GM23338 (cell line): ENCODE data around the gene UBTD1. TPM values are rescaled to one million over a fixed set of nuclear protein-coding genes. Genes with fewer than 3 reads are reported as not detected.

ENCODE experiments used
- ATAC-seq: fragments of 200-7000 bp; cut with Tn5 transposase; 3 replicates; pipeline ENCODE4 v1.9.1; 2020
- DNase-seq: peaks from one replicate; pipeline ENCODE4 v3.0.0-alpha.2; 2015; ENCODE audit warnings: low spot score
- H2AFZ ChIP-seq: fragments of 200-600 bp; sonication (generic); 2 replicates; pipeline ENCODE4 v1.8.0; 2016; ENCODE audit warnings: antibody characterized with exemption, mild to moderate bottlenecking, moderate library complexity
- H3F3A ChIP-seq: fragments of 200-600 bp; sonication (generic); replicated peaks from 2 replicates; pipeline ENCODE4 v1.8.0; 2017; ENCODE audit warnings: antibody characterized with exemption, mixed run types, low read depth
- H3K27ac ChIP-seq: fragments of 200-600 bp; sonication (generic); 2 replicates; pipeline ENCODE4 v1.6.1; 2016; ENCODE audit warnings: low read depth
- H3K27me3 ChIP-seq: fragments of 200-600 bp; sonication (generic); 2 replicates; pipeline ENCODE4 v1.8.0; 2016; ENCODE audit warnings: mild to moderate bottlenecking, mixed run types, moderate library complexity; ENCODE audit not compliant: insufficient read depth
- H3K36me3 ChIP-seq: fragments of 200-600 bp; sonication (generic); 2 replicates; pipeline ENCODE4 v1.8.0; 2016; ENCODE audit warnings: mild to moderate bottlenecking; ENCODE audit not compliant: insufficient read depth
- H3K4me1 ChIP-seq: fragments of 200-600 bp; sonication (generic); 2 replicates; pipeline ENCODE4 v1.8.0; 2016; ENCODE audit warnings: mild to moderate bottlenecking, moderate library complexity; ENCODE audit not compliant: insufficient read depth
- H3K4me2 ChIP-seq: fragments of 200-600 bp; sonication (generic); 2 replicates; pipeline ENCODE4 v1.7.1; 2017; ENCODE audit warnings: mixed run types
- H3K4me3 ChIP-seq: fragments of 200-600 bp; sonication (generic); 2 replicates; pipeline ENCODE4 v1.6.1; 2016; ENCODE audit warnings: mixed run types
- H3K79me2 ChIP-seq: fragments of 200-600 bp; sonication (generic); replicated peaks from 2 replicates; pipeline ENCODE4 v1.8.0; 2017; ENCODE audit warnings: mild to moderate bottlenecking; ENCODE audit not compliant: insufficient read depth
- H3K9me2 ChIP-seq: fragments of 200-600 bp; sonication (generic); 2 replicates; pipeline ENCODE4 v1.8.0; 2017; ENCODE audit not compliant: insufficient read depth
- H4K20me1 ChIP-seq: fragments of 200-600 bp; sonication (generic); replicated peaks from 2 replicates; pipeline ENCODE4 v1.8.0; 2017; ENCODE audit warnings: mild to moderate bottlenecking; ENCODE audit not compliant: insufficient read depth
- H3K27ac Mint-ChIP-seq: 2 replicates; pipeline ENCODE4 v1.8.0; 2020; ENCODE audit warnings: inconsistent platforms, mild to moderate bottlenecking, moderate library complexity, mixed read lengths
- H3K27me3 Mint-ChIP-seq: 3 replicates; pipeline ENCODE4 v1.8.0; 2022; ENCODE audit warnings: low read depth, mild to moderate bottlenecking, moderate library complexity, mixed read lengths, inconsistent platforms; ENCODE audit not compliant: insufficient read depth, poor library complexity
- H3K36me3 Mint-ChIP-seq: 3 replicates; pipeline ENCODE4 v1.8.0; 2021; ENCODE audit warnings: low read depth, mild to moderate bottlenecking, inconsistent platforms, moderate library complexity, mixed read lengths
- H3K4me1 Mint-ChIP-seq: 3 replicates; pipeline ENCODE4 v1.8.0; 2020; ENCODE audit warnings: mild to moderate bottlenecking, inconsistent platforms, mixed read lengths
- H3K4me3 Mint-ChIP-seq: 3 replicates; pipeline ENCODE4 v1.8.0; 2021; ENCODE audit warnings: moderate library complexity, mild to moderate bottlenecking, inconsistent platforms, mixed read lengths
- H3K9me3 Mint-ChIP-seq: 3 replicates; pipeline ENCODE4 v1.8.0; 2020; ENCODE audit warnings: moderate library complexity, mild to moderate bottlenecking, inconsistent platforms, mixed read lengths
- CREB1 ChIP-seq: fragments of 250-450 bp; sonication (Bioruptor Pico); IDR thresholded peaks from 2 replicates; pipeline ENCODE4 v1.5.0; 2020; ENCODE audit warnings: low read depth, mild to moderate bottlenecking, moderate library complexity
- EZH2 ChIP-seq: fragments of 200-600 bp; sonication (generic); IDR thresholded peaks from one replicate; pipeline ENCODE4 v1.8.0; 2017; ENCODE audit warnings: antibody characterized with exemption, mild to moderate bottlenecking, low read depth; ENCODE audit not compliant: unreplicated experiment
- NANOG ChIP-seq: IDR thresholded peaks from 2 replicates; pipeline ENCODE4 v1.6.1; 2016; ENCODE audit warnings: antibody characterized with exemption, borderline replicate concordance
- STAT1 ChIP-seq: IDR thresholded peaks from one replicate; pipeline ENCODE4 v1.6.1; 2016; ENCODE audit warnings: antibody characterized with exemption; ENCODE audit not compliant: unreplicated experiment
- ZNF114 ChIP-seq: fragments of 250-450 bp; sonication (Bioruptor Pico); IDR thresholded peaks from 2 replicates; pipeline ENCODE4 v1.5.0; 2020; ENCODE audit warnings: mild to moderate bottlenecking, moderate library complexity
- ZNF331 ChIP-seq: fragments of 250-450 bp; sonication (Bioruptor Pico); IDR thresholded peaks from 2 replicates; pipeline ENCODE4 v1.5.0; 2020; ENCODE audit warnings: low read depth, mild to moderate bottlenecking, moderate library complexity
- polyA plus RNA-seq: library from polyadenylated mRNA; unstranded; fragments of >200 nt; fragmentation: Nextera tagmentation; extraction: Ambion mirVana; gene quantifications from 2 replicates; pipeline ENCODE4 v1.2.1, GENCODE V29; 2016
- total RNA-seq: library from RNA; depleted of rRNA; stranded (reverse); fragments of >200 nt; shearing (Covaris generic); gene quantifications from 2 replicates; pipeline ENCODE4 v1.2.3, GENCODE V29; 2014
- TF ChIP-seq, protein P1 (sequence below): fragments of 250-450 bp; sonication (Bioruptor Pico); IDR thresholded peaks from 2 replicates; pipeline ENCODE4 v1.5.0; 2020; ENCODE audit warnings: mild to moderate bottlenecking, moderate library complexity
- TF ChIP-seq, protein P2 (sequence below): IDR thresholded peaks from one replicate; pipeline ENCODE4 v1.6.1; 2018; ENCODE audit warnings: antibody characterized with exemption; ENCODE audit not compliant: unreplicated experiment
- TF ChIP-seq, protein P3 (sequence below), 2 experiments: fragments of 200-600 bp in 1 of 2; sonication (generic) in 1 of 2; conservative IDR thresholded peaks; 2 replicates each; pipeline versions ENCODE4 v1.5.1 to v1.6.1; 2016 to 2017; ENCODE audit warnings: antibody characterized with exemption in 2 of 2, low read depth in 2 of 2, mild to moderate bottlenecking in 2 of 2, moderate library complexity in 1 of 2

Gene UBTD1
- total and polyA plus RNA-seq, 2 experiments from 2014 or later: 17.3 to 29.0 TPM

DNA sequence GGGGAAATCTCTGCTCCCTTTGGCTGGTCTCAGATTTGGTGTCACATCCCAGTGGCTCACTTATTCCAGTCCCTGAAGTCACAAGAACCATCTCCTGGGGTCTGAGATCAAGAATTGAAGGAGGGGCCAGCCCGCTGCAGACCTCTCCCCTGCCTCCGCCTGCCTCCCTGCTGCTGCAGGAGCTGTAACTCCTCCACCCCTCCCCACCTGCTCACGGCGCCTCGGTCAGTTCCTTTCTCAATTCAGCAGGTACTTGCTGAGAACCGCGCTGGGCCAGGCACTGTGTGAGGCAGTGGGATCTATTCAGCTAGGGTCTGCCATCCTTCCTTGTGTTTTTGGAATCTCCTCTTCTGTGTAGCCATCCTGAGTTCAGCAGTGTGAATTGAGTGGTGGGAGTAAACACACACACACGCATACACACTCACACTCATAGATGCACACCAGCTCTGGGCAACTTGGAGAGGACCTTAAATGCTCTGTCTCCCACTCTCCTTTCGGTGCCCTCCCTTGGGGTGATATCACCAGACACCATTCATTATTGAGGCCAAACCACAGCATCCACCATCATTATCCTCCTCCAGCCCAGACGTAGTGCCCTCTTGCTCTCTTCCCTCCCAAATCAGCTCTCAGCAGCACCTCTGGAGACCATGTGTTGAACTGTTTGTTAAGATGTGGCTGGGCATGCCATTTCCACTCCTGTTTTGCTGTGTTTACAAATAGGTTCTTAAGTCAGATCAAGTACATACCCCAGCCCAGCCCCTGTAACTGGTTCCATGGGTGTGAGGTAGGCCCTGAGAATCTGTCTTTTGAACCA, 51.8 kb downstream of the UBTD1 start:
- Histone ChIP-seq H4K20me1 (no peaks in the 10 kb centered on the region), H3K4me2 (peak overlapping the region; percentile 70), H3K36me3 (no peaks in the 10 kb centered on the region), H3F3A (0 out of 2 replicates have a peak, but pooled peaks cover 6% of the 10 kb centered on the region), H3K27ac (peak overlapping the region; percentile 87), H3K4me3 (no peak overlapping the region), H3K9me2 (no peaks in the 10 kb centered on the region), H3K4me1 (peaks cover 24% of the 10 kb centered on the region), H2AFZ (no peak overlapping the region), H3K79me2 (peaks cover 2% of the 10 kb centered on the region), H3K27me3 (no peaks in the 10 kb centered on the region)
- Mint-ChIP-seq H3K4me1 (peaks cover 30% of the 10 kb centered on the region), H3K27ac (peak overlapping the region; percentile 14), H3K27me3 (peaks cover 8% of the 10 kb centered on the region), H3K9me3 (peaks cover 11% of the 10 kb centered on the region), H3K36me3 (peaks cover 7% of the 10 kb centered on the region; the same call in 2 of the 3 replicates), H3K4me3 (peak overlapping the region; percentile 10; the same call in 1 of the 3 replicates)
- peak; percentile 67 for DNase-seq
- peak; percentile 64 for ATAC-seq
- no peak for TF ChIP-seq ZNF331 (CRISPR knock-in tag)
- TF ChIP-seq ZNF114: no peak
- TF ChIP-seq CREB1 (CRISPR knock-in tag): no peak
- TF ChIP-seq, protein P1, sequence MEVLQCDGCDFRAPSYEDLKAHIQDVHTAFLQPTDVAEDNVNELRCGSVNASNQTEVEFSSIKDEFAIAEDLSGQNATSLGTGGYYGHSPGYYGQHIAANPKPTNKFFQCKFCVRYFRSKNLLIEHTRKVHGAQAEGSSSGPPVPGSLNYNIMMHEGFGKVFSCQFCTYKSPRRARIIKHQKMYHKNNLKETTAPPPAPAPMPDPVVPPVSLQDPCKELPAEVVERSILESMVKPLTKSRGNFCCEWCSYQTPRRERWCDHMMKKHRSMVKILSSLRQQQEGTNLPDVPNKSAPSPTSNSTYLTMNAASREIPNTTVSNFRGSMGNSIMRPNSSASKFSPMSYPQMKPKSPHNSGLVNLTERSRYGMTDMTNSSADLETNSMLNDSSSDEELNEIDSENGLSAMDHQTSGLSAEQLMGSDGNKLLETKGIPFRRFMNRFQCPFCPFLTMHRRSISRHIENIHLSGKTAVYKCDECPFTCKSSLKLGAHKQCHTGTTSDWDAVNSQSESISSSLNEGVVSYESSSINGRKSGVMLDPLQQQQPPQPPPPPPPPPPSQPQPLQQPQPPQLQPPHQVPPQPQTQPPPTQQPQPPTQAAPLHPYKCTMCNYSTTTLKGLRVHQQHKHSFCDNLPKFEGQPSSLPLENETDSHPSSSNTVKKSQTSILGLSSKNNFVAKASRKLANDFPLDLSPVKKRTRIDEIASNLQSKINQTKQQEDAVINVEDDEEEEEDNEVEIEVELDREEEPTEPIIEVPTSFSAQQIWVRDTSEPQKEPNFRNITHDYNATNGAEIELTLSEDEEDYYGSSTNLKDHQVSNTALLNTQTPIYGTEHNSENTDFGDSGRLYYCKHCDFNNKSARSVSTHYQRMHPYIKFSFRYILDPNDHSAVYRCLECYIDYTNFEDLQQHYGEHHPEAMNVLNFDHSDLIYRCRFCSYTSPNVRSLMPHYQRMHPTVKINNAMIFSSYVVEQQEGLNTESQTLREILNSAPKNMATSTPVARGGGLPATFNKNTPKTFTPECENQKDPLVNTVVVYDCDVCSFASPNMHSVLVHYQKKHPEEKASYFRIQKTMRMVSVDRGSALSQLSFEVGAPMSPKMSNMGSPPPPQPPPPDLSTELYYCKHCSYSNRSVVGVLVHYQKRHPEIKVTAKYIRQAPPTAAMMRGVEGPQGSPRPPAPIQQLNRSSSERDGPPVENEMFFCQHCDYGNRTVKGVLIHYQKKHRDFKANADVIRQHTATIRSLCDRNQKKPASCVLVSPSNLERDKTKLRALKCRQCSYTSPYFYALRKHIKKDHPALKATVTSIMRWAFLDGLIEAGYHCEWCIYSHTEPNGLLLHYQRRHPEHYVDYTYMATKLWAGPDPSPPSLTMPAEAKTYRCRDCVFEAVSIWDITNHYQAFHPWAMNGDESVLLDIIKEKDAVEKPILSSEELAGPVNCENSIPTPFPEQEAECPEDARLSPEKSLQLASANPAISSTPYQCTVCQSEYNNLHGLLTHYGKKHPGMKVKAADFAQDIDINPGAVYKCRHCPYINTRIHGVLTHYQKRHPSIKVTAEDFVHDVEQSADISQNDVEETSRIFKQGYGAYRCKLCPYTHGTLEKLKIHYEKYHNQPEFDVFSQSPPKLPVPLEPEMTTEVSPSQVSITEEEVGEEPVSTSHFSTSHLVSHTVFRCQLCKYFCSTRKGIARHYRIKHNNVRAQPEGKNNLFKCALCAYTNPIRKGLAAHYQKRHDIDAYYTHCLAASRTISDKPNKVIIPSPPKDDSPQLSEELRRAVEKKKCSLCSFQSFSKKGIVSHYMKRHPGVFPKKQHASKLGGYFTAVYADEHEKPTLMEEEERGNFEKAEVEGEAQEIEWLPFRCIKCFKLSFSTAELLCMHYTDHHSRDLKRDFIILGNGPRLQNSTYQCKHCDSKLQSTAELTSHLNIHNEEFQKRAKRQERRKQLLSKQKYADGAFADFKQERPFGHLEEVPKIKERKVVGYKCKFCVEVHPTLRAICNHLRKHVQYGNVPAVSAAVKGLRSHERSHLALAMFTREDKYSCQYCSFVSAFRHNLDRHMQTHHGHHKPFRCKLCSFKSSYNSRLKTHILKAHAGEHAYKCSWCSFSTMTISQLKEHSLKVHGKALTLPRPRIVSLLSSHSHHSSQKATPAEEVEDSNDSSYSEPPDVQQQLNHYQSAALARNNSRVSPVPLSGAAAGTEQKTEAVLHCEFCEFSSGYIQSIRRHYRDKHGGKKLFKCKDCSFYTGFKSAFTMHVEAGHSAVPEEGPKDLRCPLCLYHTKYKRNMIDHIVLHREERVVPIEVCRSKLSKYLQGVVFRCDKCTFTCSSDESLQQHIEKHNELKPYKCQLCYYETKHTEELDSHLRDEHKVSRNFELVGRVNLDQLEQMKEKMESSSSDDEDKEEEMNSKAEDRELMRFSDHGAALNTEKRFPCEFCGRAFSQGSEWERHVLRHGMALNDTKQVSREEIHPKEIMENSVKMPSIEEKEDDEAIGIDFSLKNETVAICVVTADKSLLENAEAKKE: no peak
- TF ChIP-seq, protein P2, sequence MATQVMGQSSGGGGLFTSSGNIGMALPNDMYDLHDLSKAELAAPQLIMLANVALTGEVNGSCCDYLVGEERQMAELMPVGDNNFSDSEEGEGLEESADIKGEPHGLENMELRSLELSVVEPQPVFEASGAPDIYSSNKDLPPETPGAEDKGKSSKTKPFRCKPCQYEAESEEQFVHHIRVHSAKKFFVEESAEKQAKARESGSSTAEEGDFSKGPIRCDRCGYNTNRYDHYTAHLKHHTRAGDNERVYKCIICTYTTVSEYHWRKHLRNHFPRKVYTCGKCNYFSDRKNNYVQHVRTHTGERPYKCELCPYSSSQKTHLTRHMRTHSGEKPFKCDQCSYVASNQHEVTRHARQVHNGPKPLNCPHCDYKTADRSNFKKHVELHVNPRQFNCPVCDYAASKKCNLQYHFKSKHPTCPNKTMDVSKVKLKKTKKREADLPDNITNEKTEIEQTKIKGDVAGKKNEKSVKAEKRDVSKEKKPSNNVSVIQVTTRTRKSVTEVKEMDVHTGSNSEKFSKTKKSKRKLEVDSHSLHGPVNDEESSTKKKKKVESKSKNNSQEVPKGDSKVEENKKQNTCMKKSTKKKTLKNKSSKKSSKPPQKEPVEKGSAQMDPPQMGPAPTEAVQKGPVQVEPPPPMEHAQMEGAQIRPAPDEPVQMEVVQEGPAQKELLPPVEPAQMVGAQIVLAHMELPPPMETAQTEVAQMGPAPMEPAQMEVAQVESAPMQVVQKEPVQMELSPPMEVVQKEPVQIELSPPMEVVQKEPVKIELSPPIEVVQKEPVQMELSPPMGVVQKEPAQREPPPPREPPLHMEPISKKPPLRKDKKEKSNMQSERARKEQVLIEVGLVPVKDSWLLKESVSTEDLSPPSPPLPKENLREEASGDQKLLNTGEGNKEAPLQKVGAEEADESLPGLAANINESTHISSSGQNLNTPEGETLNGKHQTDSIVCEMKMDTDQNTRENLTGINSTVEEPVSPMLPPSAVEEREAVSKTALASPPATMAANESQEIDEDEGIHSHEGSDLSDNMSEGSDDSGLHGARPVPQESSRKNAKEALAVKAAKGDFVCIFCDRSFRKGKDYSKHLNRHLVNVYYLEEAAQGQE: no peak
- TF ChIP-seq, protein P3, sequence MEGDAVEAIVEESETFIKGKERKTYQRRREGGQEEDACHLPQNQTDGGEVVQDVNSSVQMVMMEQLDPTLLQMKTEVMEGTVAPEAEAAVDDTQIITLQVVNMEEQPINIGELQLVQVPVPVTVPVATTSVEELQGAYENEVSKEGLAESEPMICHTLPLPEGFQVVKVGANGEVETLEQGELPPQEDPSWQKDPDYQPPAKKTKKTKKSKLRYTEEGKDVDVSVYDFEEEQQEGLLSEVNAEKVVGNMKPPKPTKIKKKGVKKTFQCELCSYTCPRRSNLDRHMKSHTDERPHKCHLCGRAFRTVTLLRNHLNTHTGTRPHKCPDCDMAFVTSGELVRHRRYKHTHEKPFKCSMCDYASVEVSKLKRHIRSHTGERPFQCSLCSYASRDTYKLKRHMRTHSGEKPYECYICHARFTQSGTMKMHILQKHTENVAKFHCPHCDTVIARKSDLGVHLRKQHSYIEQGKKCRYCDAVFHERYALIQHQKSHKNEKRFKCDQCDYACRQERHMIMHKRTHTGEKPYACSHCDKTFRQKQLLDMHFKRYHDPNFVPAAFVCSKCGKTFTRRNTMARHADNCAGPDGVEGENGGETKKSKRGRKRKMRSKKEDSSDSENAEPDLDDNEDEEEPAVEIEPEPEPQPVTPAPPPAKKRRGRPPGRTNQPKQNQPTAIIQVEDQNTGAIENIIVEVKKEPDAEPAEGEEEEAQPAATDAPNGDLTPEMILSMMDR (conservative IDR thresholded peaks at IDR 0.05; ENCODE audit: low read depth in 2 of 2): 0 out of 4 replicates have a peak, but pooled peaks of 1 of the 2 experiments have one; percentile 1
- TF ChIP-seq STAT1: no peak
- no peak for TF ChIP-seq NANOG
- no peak for TF ChIP-seq EZH2
